Measurements from ENCODE around the gene RGS3.
"Not testable (repeated sequence)": the region's sequence is repeated elsewhere in the genome, so short reads cannot be mapped to it uniquely, and the experiment has no call there.

The RGS3 gene

DNA sequence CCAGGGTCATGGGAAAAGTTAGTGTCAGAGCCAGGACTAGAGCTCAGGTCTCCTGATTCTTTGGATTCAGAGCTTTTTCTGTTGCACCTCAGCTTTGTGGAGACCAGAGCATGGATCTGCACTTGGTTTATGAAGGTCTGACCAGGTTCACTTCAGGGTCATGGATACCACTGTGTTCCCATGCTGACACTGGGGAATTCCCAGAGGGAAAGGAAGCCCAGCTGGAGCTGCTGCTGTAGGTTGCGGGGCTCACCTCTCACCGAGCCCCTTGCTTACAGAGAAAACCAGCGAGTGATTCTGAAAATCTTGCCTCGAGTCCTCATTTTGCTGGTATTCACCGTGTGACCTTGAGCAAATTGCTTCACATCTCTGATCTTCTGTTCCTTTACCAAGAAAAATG, 83.0 kb downstream of the RGS3 start:
- peaks cover 5% of the 10 kb centered on the region for H3K9me3 ChIP-seq (ENCODE audit: insufficient read depth, low read length)
- H3K27me3 ChIP-seq (ENCODE audit: low read depth, low read length), result peaks cover 10% of the 10 kb centered on the region
- H2AFZ ChIP-seq (ENCODE audit: low read depth, low read length), result no peak overlapping the region
- H3K27ac ChIP-seq (ENCODE audit: low read length), result no peak overlapping the region
- no peak for TF ChIP-seq EZH2phosphoT487 (IDR thresholded peaks at IDR 0.05; ENCODE audit: low read depth)
- TF ChIP-seq, protein P1, sequence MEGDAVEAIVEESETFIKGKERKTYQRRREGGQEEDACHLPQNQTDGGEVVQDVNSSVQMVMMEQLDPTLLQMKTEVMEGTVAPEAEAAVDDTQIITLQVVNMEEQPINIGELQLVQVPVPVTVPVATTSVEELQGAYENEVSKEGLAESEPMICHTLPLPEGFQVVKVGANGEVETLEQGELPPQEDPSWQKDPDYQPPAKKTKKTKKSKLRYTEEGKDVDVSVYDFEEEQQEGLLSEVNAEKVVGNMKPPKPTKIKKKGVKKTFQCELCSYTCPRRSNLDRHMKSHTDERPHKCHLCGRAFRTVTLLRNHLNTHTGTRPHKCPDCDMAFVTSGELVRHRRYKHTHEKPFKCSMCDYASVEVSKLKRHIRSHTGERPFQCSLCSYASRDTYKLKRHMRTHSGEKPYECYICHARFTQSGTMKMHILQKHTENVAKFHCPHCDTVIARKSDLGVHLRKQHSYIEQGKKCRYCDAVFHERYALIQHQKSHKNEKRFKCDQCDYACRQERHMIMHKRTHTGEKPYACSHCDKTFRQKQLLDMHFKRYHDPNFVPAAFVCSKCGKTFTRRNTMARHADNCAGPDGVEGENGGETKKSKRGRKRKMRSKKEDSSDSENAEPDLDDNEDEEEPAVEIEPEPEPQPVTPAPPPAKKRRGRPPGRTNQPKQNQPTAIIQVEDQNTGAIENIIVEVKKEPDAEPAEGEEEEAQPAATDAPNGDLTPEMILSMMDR (IDR thresholded peaks at IDR 0.05; ENCODE audit: low read depth, low read length), result no peak
- no peaks in the 10 kb centered on the region for H4K20me1 ChIP-seq (ENCODE audit: insufficient read depth, low read length)
- no peak overlapping the region for H3K9ac ChIP-seq (ENCODE audit: low read length)
- no peaks in the 10 kb centered on the region for H3K36me3 ChIP-seq (replicated peaks; ENCODE audit: low read depth, low read length)
- no peaks in the 10 kb centered on the region for H3K79me2 ChIP-seq (ENCODE audit: low read length)
- H3K4me3 ChIP-seq (ENCODE audit: low read length), result no peak overlapping the region
- no peaks in the 10 kb centered on the region for H3K4me1 ChIP-seq (ENCODE audit: low read length)
- no peak overlapping the region for H3K4me2 ChIP-seq (ENCODE audit: low read length)

DNA sequence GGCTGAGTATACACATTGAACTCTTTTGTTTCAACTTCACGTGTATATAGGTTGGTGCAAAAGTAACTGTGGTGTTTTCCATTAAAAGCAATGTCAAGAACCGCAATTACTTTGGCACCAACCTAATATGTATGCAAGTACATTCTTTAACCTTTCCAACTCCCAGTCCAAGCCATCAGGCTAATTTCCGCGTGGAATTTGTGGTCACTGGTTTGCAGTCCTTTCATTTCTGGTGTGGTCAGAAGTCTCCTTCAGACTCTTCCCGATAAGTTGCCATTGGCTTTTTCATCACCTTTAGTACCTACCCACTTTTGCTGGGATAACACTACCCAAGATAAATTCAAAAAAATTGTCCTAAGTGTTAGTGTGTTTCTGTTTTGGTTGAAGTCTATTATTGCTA, 84.0 kb downstream of the RGS3 start:
- Histone ChIP-seq H4K20me1 (ENCODE audit: insufficient read depth, low read length) (no peaks in the 10 kb centered on the region), H3K27ac (ENCODE audit: low read length) (no peak overlapping the region), H3K9me3 (ENCODE audit: insufficient read depth, low read length) (peaks cover 5% of the 10 kb centered on the region), H3K4me1 (ENCODE audit: low read length) (no peaks in the 10 kb centered on the region), H3K9ac (ENCODE audit: low read length) (no peak overlapping the region), H3K27me3 (ENCODE audit: low read depth, low read length) (peaks cover 10% of the 10 kb centered on the region), H3K79me2 (ENCODE audit: low read length) (no peaks in the 10 kb centered on the region), H3K36me3 (replicated peaks; ENCODE audit: low read depth, low read length) (no peaks in the 10 kb centered on the region), H3K4me2 (ENCODE audit: low read length) (no peak overlapping the region), H3K4me3 (ENCODE audit: low read length) (no peak overlapping the region), H2AFZ (ENCODE audit: low read depth, low read length) (no peak overlapping the region)
- no peak for TF ChIP-seq EZH2phosphoT487 (IDR thresholded peaks at IDR 0.05; ENCODE audit: low read depth)
- TF ChIP-seq, protein P1 (IDR thresholded peaks at IDR 0.05; ENCODE audit: low read depth, low read length), result no peak

DNA sequence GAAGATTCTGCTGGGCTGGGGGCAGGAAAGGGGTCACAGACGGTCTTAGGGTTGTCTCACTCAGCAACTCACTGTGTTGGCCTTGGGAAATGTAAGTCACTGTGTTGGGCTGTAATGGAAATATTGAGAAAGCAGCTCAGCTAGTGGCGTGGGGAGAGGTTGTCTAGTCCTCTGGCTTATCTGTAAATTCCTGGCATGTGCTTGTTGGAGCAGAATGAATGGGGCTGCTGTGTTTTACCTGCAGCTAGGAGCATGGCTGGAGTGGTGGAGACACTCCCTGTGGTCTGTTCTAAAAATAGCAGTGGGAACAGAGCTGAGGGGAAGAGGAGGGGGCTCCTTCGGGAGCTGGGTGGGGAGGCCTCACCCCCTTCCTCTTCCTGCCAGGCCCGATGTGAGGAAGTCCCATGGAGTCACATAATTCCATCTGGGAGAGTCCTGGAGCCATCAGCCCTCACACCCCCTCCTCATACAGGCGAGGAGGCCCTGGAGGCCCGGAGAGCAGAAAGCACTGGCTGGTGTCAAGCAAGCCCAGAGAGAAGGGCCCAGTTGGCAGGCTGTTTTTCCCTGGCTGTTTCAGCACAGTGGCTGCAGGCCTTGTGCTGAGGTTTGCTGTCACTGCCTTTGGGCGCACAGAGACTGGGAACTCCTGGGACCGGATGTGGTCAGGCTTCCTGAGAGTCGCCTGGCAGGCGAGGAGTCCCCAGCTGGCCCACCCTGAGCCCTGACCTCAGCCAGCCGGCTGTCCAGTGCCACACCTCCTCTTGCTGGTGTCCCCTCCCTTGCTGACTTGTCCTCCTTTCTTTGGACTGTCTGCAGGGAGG, 84.9 kb downstream of the RGS3 start:
- Histone ChIP-seq H3K9ac (ENCODE audit: low read length) (no peak overlapping the region), H3K4me1 (ENCODE audit: low read length) (no peaks in the 10 kb centered on the region), H3K27ac (ENCODE audit: low read length) (no peak overlapping the region), H3K9me3 (ENCODE audit: insufficient read depth, low read length) (peaks cover 5% of the 10 kb centered on the region), H2AFZ (ENCODE audit: low read depth, low read length) (no peak overlapping the region; the same call in 1 of the 2 replicates), H3K36me3 (replicated peaks; ENCODE audit: low read depth, low read length) (no peaks in the 10 kb centered on the region), H4K20me1 (ENCODE audit: insufficient read depth, low read length) (no peaks in the 10 kb centered on the region), H3K79me2 (ENCODE audit: low read length) (no peaks in the 10 kb centered on the region), H3K27me3 (ENCODE audit: low read depth, low read length) (peaks cover 10% of the 10 kb centered on the region), H3K4me2 (ENCODE audit: low read length) (no peak overlapping the region), H3K4me3 (ENCODE audit: low read length) (no peak overlapping the region)
- TF ChIP-seq EZH2phosphoT487 (IDR thresholded peaks at IDR 0.05; ENCODE audit: low read depth), result no peak
- TF ChIP-seq, protein P1 (IDR thresholded peaks at IDR 0.05; ENCODE audit: low read depth, low read length), result no peak

DNA sequence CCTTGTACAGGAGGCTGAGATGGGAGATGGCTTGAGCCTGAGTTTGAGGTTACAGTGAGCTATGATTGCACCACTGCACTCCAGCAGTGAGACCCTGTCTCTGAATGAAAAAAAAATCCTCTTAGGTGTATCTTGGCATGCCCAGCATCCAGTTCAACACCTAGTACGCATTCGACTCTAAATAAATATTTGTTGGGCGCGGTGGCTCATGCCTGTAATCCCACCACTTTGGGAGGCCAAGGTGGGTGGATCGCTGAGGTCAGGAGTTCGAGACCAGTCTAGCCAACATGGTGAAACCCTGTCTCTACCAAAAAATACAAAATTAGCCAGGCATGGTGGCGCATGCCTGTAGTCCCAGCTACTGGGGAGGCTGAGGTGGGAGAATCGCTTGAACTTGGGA, 86.4 kb downstream of the RGS3 start:
- not testable (repeated sequence) for H3K4me2 ChIP-seq (ENCODE audit: low read length); H3K27ac ChIP-seq (ENCODE audit: low read length); H3K79me2 ChIP-seq (ENCODE audit: low read length); H3K36me3 ChIP-seq (replicated peaks; ENCODE audit: low read depth, low read length); H3K4me3 ChIP-seq (ENCODE audit: low read length); H2AFZ ChIP-seq (ENCODE audit: low read depth, low read length); H3K9me3 ChIP-seq (ENCODE audit: insufficient read depth, low read length); H4K20me1 ChIP-seq (ENCODE audit: insufficient read depth, low read length); H3K4me1 ChIP-seq (ENCODE audit: low read length); H3K27me3 ChIP-seq (ENCODE audit: low read depth, low read length); H3K9ac ChIP-seq (ENCODE audit: low read length)

All from OCI-LY3 (cell line).